Epithelial cell of esophagus (primary cell): ENCODE measurements around the gene GPR179.

Source experiments
- DNase-seq: peaks from one replicate; pipeline ENCODE4 v3.0.0; 2010; ENCODE audit warnings: low read depth
- H3K4me3 ChIP-seq: 2 replicates; pipeline ENCODE4 v1.5.1; 2011; ENCODE audit warnings: mild to moderate bottlenecking, low read length, control low read depth
- CTCF ChIP-seq: IDR thresholded peaks from 2 replicates; pipeline ENCODE4 v1.5.1; 2011; ENCODE audit warnings: low read depth, mild to moderate bottlenecking, low read length, control low read depth, inconsistent platforms; ENCODE audit not compliant: insufficient read depth; ENCODE audit errors: missing control alignments

The GPR179 gene

GRCh38 chr17:38328620-38329019 is 15.1 kb downstream of the GPR179 start:
- no peak for TF ChIP-seq CTCF
- no peak for DNase-seq
- no peak overlapping the region for H3K4me3 ChIP-seq

- no peak overlapping the region for H3K4me3 ChIP-seq
- no peak for DNase-seq
- no peak for TF ChIP-seq CTCF
Measured at GRCh38 chr17:38327936-38328335, 15.8 kb downstream of the GPR179 start.

GRCh38 chr17:38326996-38327792 is 16.6 kb downstream of the GPR179 start:
- no peak overlapping the region for H3K4me3 ChIP-seq
- no peak for DNase-seq
- no peak for TF ChIP-seq CTCF

- no peak for DNase-seq
Measured at GRCh38 chr17:38325221-38325851, 18.4 kb downstream of the GPR179 start.

GRCh38 chr17:38324772-38325171 is 19.0 kb downstream of the GPR179 start:
- DNase-seq = no peak
- TF ChIP-seq CTCF = no peak
- no peak overlapping the region for H3K4me3 ChIP-seq

More at GRCh38 chr17:38325221-38325851, 18.4 kb downstream of the GPR179 start:
- no peak overlapping the region for H3K4me3 ChIP-seq
- no peak for TF ChIP-seq CTCF

GRCh38 chr17:38324141-38324697 is 19.5 kb downstream of the GPR179 start:
- DNase-seq = no peak
- no peak overlapping the region for H3K4me3 ChIP-seq
- no peak for TF ChIP-seq CTCF
